GM18502 (cell line): ENCODE results near the gene CCT6A.
"Not testable (repeated sequence)": the region's sequence is repeated elsewhere in the genome, so short reads cannot be mapped to it uniquely, and the experiment has no call there.

ENCODE experiments used
- ATAC-seq: cut with Tn5 transposase; IDR thresholded peaks from one replicate; pipeline ENCODE4 v1.9.1; 2021; ENCODE audit warnings: mild to moderate bottlenecking; ENCODE audit not compliant: unreplicated experiment, poor library complexity

Gene CCT6A, protein sequence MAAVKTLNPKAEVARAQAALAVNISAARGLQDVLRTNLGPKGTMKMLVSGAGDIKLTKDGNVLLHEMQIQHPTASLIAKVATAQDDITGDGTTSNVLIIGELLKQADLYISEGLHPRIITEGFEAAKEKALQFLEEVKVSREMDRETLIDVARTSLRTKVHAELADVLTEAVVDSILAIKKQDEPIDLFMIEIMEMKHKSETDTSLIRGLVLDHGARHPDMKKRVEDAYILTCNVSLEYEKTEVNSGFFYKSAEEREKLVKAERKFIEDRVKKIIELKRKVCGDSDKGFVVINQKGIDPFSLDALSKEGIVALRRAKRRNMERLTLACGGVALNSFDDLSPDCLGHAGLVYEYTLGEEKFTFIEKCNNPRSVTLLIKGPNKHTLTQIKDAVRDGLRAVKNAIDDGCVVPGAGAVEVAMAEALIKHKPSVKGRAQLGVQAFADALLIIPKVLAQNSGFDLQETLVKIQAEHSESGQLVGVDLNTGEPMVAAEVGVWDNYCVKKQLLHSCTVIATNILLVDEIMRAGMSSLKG

DNA sequence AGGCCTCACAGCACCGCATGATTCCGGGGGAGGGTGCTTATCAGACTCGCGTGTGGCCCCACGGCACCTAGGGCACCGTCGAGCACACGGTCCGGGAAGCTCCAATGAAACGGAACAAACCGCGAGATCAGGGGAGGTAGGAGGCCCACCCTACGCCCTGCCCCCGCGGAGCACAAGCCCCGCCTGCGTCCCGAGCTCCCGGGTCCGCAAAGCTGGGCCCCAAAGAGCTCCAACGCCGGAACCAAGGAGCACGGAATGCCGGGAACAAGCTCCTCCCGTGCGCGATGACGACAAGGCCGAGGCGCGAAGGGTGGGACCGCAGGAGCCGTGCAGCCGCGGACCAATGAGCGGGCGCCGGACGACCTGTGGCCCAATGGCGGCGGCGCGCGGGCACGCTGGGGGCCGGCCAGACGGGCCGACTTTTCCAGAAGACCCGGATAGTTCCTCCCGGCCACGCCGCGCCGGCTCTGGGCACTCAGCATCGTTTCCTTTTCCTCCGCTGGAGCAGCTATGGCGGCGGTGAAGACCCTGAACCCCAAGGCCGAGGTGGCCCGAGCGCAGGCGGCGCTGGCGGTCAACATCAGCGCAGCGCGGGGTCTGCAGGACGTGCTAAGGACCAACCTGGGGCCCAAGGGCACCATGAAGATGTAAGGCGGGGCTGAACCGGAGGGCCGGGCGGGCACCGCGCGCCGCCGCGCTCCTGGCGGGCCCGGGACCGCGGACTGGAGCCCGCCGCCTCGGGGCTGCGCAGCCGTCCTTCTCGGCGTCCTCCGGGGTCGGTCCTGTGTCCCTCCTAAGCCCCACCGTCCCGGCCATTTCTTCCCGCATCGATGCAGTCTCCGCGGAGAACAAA is at the start of gene CCT6A, which contains the start of gene PSPH:
Gene CCT6A (plus strand): TSS at position 427 of the 853 bp plus-strand sequence. CDS start 84 bp downstream, at position 511.
Gene PSPH (minus strand): TSS at position 106 of the 853 bp plus-strand sequence. CDS start 30,232 bp downstream, outside the sequence.
- peak; percentile 95 for ATAC-seq

DNA sequence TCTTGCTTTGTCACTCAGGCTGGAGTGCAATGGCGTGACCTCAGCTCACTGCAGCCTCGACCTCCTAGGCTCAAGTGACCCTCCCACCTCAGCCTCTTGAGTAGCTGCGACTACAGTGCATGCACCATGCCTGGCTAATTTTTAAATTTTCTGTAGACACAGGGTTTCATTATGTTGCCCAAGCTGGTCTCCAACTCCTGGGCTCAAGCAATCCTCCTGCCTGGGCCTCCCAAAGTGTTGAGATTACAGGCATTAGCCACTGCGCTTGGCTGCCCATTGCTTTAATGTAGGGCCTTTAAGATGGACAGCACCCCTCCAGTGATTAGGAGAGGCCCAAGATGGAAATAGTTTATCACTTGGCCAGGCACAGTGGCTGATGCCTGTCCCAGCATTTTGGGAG is 47.8 kb upstream of the CCT6A start:
- no peak for ATAC-seq

DNA sequence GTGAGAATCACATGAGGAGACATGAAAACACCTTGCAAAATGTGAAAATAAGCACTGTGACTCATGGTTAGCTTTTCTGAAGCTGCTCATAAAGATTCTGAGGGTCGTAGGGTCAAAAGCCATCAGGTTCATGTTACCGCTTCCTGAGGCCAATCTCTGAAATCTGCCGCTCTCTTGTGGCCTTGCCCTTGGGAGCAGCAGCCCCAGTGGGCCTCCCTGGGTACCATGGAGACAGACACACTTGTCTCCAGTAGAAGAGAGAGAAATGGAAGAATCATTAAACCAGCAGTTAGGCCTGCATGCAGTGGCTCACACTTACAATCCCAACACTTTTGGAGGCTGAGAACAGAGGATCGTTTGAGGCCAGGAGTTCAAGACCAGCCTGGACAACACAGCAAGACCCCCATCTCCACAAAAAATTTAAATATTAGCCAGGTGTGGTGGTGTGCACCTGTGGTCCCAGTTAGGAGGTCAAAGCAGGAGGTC is 44.4 kb upstream of the CCT6A start:
- no peak for ATAC-seq

DNA sequence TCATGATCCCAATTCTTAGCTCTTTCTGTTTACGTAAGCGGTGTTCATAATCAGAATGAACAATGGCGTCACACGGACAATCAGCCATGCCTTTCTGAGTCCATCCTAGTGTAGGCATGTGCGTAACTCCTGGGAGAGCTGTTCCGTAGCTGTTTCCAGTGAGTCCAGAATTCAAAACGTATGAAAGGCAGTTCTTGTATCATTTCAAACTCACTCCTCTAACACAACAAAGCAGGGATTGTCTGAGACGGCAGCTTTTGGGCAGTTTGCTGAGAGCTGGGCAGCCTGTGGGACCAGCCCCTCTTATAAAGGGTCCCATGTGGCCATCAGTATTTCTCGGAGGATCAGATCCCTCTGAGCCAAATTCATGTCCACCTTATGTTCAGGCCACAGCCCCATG is 43.7 kb upstream of the CCT6A start:
- no peak for ATAC-seq

DNA sequence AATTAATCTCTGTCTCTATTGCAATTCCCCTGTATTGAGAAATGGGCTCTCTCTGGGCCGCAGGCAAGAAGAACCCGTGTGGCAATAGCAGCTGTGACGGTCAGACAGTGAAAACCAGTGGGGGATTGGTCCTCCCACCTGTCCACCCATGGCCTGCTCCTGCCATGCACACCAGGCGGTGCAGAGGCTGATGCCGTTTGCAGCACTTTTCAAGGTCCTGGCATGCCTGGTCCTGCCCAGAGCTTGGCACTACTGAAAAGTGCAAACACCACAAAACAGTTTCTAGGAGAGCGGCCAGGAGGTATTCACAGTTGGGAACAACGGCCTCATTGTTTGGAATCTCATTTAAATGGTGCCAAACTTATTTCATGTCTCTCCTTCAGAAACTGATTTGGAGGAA is 41.9 kb upstream of the CCT6A start:
- no peak for ATAC-seq

DNA sequence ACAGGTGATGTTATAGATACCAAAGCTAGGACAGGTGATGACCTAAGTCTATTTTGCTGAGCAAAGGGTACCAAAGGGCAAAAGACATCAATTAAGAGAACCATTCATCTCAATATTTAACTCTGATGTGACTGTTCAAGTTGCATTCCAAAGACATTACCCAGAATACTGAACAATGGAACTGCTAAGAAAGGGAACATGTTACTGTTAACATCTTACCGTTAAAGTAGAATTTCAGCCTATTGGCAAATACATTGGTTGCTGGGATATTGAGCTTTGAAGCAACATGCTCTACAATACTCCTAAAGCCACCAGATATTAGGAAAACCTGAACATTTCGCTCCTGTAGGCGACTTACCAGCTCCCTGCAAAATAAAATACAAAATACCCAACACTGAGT is 34.5 kb upstream of the CCT6A start:
- not testable (repeated sequence) for ATAC-seq

DNA sequence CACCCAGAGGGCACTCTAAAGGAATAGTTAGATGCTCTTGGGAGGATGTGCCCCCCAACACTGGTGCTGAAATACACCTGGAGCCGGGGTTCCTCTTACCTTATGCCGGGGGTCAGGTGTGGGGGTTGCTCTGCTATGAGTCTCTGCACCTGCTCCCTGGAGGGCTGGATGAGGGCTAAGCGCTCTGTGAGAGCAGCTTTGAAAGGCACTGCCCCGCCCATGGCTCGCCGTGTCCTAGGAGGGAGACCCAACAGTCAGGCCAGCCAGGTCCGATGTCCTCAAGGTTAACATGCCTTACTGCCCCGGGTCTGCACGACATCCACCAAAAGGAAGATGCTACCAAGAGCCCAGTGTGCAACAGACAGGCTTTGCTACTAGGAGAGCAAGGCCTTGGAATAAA is 32.1 kb upstream of the CCT6A start:
- ATAC-seq, result no peak

DNA sequence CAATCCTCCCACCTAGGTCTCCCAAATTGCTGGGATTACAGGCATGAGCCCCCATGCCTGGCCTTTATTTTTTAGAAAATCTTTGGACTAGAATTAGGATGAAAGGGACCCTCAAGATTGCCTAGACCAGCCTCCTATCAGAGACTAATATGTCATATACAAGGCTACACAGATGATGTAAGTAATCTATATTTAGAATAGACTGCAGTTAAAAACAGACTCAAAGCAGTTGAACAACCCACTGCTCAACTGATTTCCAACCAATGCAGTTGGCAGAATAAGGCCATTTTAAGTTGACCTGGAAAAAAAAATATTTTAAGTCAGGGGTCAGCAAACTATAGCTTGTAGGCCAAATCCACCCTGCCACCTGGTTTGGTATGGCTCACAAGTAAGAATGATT is 28.1 kb upstream of the CCT6A start:
- no peak for ATAC-seq

DNA sequence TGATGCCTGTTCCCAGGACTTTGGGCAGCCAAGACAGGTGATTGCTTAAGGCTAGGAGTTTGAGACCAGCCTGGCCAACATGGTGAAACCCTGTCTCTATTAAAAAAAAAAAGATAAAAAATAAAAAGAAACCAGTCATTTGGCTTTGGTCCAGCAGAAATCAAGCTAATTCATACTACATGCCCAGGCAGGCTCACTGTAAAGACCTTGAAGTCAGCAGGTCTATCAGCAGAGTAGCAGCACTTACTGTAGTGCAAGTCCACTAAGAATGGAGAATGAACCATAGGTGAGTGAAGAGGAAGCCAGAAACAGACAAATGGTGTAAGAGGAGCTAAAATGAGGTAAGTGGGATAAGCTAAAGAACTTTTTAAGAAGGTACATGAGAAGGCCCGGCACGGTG is 25.0 kb upstream of the CCT6A start:
- ATAC-seq, result no peak

DNA sequence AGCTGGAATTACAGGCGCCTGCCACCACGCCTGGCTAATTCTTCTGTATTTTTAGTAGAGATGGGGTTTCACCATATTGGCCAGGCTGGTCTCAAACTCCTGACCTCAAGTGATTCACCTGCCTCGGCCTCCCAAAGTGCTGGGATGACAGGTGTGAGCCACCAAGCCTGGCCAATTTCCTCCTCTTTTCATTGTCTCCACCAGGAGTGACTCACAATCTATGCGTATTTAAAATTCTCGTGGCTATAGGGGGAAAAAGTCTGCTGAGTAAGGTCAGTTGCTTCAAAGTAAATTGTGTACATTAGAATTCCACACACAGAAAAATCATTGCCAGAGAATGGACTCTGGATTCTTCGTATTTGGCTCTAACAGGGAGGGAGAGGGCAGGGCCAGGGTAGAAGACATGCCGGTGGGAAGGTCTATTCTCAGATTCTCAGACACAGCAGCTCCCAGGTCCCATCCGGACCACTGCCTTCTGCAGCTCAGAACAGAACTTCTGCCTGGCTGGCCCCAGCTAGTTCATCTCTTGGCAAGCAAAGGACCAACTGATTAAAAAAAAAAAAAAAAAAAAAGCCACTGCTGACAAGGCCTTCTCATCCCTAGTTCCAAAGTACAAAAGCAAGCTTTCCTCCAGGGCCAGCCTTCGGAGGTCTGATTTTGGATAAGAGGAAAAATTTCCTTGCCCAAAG is 22.5 kb upstream of the CCT6A start:
- no peak for ATAC-seq

DNA sequence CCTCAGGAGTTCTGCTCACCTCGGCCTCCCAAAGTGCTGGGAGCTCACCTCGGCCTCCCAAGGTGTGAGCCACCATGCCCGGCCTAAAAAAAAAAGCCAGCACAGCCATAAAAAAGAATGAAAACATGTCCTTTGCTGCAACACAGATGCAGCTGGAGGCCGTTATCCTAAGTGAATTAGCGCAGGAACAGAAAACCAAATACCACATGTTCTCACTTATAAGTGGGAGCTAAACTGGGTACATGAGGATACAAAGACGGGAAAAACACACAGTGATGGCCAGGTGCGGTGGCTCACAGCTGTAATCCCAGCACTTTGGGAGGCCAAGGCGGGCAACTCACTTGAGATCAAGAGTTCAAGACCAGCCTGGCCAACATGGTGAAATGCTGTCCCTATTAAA is 21.2 kb upstream of the CCT6A start:
- ATAC-seq, result no peak

DNA sequence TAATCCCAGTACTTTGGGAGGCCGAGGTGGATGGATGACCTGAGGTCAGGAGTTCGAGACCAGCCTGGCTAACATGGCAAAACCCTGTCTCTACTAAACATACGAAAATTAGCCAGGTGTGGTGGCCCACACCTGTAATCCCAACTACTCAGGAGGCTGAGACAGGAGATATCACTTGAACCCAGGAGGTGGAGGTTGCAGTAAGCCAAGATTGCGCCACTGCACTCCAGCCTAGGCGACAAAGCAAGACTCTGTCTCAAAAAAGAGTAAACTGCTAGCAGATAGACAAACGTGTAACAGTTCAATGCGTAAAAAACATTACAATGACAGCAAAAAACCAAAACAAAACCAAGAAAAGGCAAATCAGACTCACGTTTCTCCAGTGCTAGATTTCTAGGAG is 20.0 kb upstream of the CCT6A start:
- ATAC-seq, result not testable (repeated sequence)

DNA sequence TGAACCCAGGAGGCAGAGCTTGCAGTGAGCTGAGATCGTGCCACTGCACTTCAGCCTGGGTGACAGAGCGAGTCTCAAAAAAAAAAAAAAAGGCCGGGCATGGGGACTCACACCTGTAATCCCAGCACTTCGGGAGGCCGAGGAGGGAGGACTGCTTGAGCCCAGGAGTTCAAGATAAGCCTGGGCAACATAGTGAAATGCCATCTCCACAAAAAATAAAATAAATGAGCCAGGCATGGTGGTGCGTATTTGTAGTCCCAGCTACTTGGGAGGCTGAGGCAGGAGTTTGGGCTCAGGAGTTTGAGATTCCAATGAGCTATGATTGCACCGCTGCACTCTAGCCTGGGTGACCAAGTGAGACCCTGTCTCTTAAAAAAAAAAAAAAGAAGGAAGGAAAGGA is 19.0 kb upstream of the CCT6A start:
- ATAC-seq, result not testable (repeated sequence)

DNA sequence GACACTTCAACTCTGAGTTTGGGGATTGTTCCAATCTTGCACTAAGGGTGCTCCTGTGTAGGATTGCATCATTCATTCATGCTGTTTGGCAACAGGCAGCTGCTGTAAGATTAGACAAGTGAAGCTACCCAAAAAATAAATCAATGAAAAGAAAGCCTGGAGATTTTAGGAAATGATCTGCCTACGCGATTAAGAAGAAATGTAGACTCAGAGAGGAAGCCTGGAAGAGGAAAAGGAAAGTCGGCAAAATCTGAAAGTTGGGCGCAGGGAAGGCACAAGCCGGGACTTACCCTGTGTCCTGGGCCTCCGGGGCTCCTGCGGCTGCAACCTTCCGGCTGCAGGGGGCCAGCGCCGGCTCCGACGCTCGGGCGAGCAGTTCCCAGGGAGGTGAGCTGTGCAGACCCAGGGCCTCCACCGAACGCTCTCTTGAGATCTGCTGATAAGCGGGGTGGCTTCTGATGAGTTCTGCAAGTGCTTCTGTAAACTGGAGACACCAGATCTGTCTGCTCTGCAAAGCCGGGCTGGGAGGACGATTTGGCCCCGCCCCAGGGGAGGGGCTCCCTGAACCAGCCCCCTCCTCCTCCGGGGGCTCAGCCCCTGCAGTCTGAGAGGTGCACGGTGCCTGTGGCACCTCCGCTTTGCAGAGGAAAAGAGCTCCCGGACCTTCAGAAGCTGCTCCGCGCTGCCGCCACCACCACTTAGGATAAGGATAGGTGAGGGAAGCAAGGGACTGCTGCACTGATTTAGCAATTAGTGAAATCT is 17.7 kb upstream of the CCT6A start:
- peak; percentile 99 for ATAC-seq

DNA sequence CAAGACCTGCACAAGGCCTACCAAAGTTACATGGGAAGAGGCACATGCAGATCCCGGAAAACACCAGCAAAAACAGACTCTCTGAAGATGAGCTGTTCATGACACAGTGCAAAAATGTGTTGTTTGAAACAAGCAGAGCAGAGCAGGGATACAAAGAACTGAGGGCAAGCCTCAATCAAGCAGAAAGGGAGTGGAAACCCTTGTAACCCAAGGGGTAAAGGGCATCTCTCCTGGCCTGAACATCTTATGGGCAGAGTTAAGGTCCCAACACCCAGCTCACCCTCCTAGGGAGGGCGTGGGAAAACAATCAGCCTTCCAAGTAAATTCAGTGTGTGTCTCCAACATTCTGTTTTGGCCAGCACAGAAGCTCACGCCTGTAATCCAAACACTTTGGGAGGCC is 10.8 kb upstream of the CCT6A start:
- no peak for ATAC-seq

DNA sequence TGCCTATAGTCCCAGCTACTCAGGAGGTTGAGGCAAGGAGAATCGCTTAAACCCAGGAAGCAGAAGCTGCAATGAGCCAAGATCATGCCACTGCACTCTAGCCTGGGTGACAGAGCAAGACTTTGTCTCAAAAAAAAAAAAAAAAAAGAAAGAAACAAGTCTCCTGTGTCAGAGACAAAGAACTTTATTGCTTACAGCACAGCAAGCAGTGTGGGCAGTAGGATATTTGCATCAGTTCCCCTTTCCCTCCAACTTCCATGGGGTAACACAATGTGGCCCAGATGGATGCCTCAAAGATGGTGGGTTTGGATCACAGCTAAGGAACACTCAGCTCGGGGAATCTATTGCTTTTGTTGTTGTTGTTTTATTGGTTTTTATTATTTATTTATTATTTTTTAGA is 5.8 kb upstream of the CCT6A start:
- not testable (repeated sequence) for ATAC-seq

DNA sequence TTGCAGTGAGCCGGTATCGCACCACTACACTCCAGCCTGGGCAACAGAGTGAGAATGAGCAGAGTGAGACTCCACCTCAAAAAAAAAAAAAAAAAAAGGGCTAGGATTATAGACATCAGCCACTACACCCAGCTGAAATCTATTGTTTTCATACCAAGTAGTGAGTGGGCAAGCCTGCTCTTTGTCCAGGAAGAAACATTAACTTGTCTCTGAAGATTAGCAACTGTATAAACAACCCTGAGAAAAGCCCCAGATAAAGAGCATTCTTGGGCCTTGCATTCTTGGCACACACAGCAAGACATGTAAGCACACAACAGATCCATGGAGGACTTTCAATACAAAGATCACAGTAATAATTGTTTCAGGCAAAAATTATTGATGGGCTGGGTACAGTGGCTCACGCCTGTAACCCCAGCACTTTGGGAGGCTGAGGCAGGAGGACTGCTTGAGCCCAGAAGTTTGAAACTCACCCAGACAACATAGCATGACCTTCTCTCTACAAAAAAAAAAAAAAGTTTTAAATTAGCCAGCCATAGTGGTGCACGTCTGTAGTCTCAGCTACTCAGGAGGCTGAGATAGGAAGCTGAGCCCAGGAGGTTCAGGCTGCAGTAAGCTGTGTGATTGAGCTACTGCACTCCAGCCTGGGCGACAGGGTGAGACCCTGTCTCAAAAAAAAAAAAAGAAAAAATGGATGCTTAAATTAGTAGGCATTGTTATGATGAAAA is 4.7 kb upstream of the CCT6A start:
- ATAC-seq, result no peak

DNA sequence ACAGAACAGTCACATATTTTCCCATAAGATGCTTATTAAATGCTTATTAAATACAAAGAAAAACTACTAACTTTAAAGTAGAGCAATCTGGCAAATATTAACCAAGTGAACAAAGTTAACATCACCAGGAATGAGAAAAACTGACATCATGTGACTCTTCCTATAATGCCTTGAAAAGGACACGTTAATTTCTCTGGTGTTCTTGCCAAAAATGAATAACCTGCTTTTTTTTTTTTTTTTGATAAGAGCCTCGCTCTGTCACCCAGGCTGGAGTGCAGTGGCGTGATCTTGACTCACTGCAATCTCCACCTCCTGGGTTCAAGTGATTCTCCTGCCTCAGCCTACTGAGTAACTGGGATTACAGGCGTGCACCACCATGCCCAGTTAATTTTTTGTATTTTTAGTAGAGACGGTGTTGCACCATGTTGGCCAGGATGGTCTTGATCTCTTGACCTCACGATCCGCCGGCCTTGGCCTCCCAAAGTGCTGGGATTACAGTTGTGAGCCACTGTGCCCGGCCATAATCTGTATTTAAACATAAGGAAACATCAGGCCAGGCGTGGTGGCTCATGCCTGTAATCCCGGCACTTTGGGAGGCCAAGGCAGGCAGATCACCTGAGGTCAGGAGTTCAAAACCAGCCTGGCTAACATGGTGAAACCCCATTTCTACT is 4.0 kb upstream of the CCT6A start:
- ATAC-seq, result not testable (repeated sequence)
